GM23338 (cell line): ENCODE data around the gene IDH2. TPM values are rescaled to one million over a fixed set of nuclear protein-coding genes. Genes with fewer than 3 reads are reported as not detected.

Source experiments
- ATAC-seq: fragments of 200-7000 bp; cut with Tn5 transposase; 3 replicates; pipeline ENCODE4 v1.9.1; 2020
- DNase-seq: peaks from one replicate; pipeline ENCODE4 v3.0.0-alpha.2; 2015; ENCODE audit warnings: low spot score
- H2AFZ ChIP-seq: fragments of 200-600 bp; sonication (generic); 2 replicates; pipeline ENCODE4 v1.8.0; 2016; ENCODE audit warnings: antibody characterized with exemption, mild to moderate bottlenecking, moderate library complexity
- H3F3A ChIP-seq: fragments of 200-600 bp; sonication (generic); replicated peaks from 2 replicates; pipeline ENCODE4 v1.8.0; 2017; ENCODE audit warnings: antibody characterized with exemption, mixed run types, low read depth
- H3K27ac ChIP-seq: fragments of 200-600 bp; sonication (generic); 2 replicates; pipeline ENCODE4 v1.6.1; 2016; ENCODE audit warnings: low read depth
- H3K27me3 ChIP-seq: fragments of 200-600 bp; sonication (generic); 2 replicates; pipeline ENCODE4 v1.8.0; 2016; ENCODE audit warnings: mild to moderate bottlenecking, mixed run types, moderate library complexity; ENCODE audit not compliant: insufficient read depth
- H3K36me3 ChIP-seq: fragments of 200-600 bp; sonication (generic); 2 replicates; pipeline ENCODE4 v1.8.0; 2016; ENCODE audit warnings: mild to moderate bottlenecking; ENCODE audit not compliant: insufficient read depth
- H3K4me1 ChIP-seq: fragments of 200-600 bp; sonication (generic); 2 replicates; pipeline ENCODE4 v1.8.0; 2016; ENCODE audit warnings: mild to moderate bottlenecking, moderate library complexity; ENCODE audit not compliant: insufficient read depth
- H3K4me2 ChIP-seq: fragments of 200-600 bp; sonication (generic); 2 replicates; pipeline ENCODE4 v1.7.1; 2017; ENCODE audit warnings: mixed run types
- H3K4me3 ChIP-seq: fragments of 200-600 bp; sonication (generic); 2 replicates; pipeline ENCODE4 v1.6.1; 2016; ENCODE audit warnings: mixed run types
- H3K79me2 ChIP-seq: fragments of 200-600 bp; sonication (generic); replicated peaks from 2 replicates; pipeline ENCODE4 v1.8.0; 2017; ENCODE audit warnings: mild to moderate bottlenecking; ENCODE audit not compliant: insufficient read depth
- H3K9me2 ChIP-seq: fragments of 200-600 bp; sonication (generic); 2 replicates; pipeline ENCODE4 v1.8.0; 2017; ENCODE audit not compliant: insufficient read depth
- H4K20me1 ChIP-seq: fragments of 200-600 bp; sonication (generic); replicated peaks from 2 replicates; pipeline ENCODE4 v1.8.0; 2017; ENCODE audit warnings: mild to moderate bottlenecking; ENCODE audit not compliant: insufficient read depth
- H3K27ac Mint-ChIP-seq: 2 replicates; pipeline ENCODE4 v1.8.0; 2020; ENCODE audit warnings: inconsistent platforms, mild to moderate bottlenecking, moderate library complexity, mixed read lengths
- H3K27me3 Mint-ChIP-seq: 3 replicates; pipeline ENCODE4 v1.8.0; 2022; ENCODE audit warnings: low read depth, mild to moderate bottlenecking, moderate library complexity, mixed read lengths, inconsistent platforms; ENCODE audit not compliant: insufficient read depth, poor library complexity
- H3K36me3 Mint-ChIP-seq: 3 replicates; pipeline ENCODE4 v1.8.0; 2021; ENCODE audit warnings: low read depth, mild to moderate bottlenecking, inconsistent platforms, moderate library complexity, mixed read lengths
- H3K4me1 Mint-ChIP-seq: 3 replicates; pipeline ENCODE4 v1.8.0; 2020; ENCODE audit warnings: mild to moderate bottlenecking, inconsistent platforms, mixed read lengths
- H3K4me3 Mint-ChIP-seq: 3 replicates; pipeline ENCODE4 v1.8.0; 2021; ENCODE audit warnings: moderate library complexity, mild to moderate bottlenecking, inconsistent platforms, mixed read lengths
- H3K9me3 Mint-ChIP-seq: 3 replicates; pipeline ENCODE4 v1.8.0; 2020; ENCODE audit warnings: moderate library complexity, mild to moderate bottlenecking, inconsistent platforms, mixed read lengths
- CREB1 ChIP-seq: fragments of 250-450 bp; sonication (Bioruptor Pico); IDR thresholded peaks from 2 replicates; pipeline ENCODE4 v1.5.0; 2020; ENCODE audit warnings: low read depth, mild to moderate bottlenecking, moderate library complexity
- CTCF ChIP-seq, 2 experiments: fragments of 200-600 bp in 1 of 2; sonication (generic) in 1 of 2; conservative IDR thresholded peaks; 2 replicates each; pipeline versions ENCODE4 v1.5.1 to v1.6.1; 2016 to 2017; ENCODE audit warnings: antibody characterized with exemption in 2 of 2, low read depth in 2 of 2, mild to moderate bottlenecking in 2 of 2, moderate library complexity in 1 of 2
- ETS1 ChIP-seq: IDR thresholded peaks from 2 replicates; pipeline ENCODE4 v1.6.1; 2016; ENCODE audit warnings: antibody characterized with exemption
- EZH2 ChIP-seq: fragments of 200-600 bp; sonication (generic); IDR thresholded peaks from one replicate; pipeline ENCODE4 v1.8.0; 2017; ENCODE audit warnings: antibody characterized with exemption, mild to moderate bottlenecking, low read depth; ENCODE audit not compliant: unreplicated experiment
- JUNB ChIP-seq: IDR thresholded peaks from one replicate; pipeline ENCODE4 v1.6.1; 2016; ENCODE audit warnings: antibody characterized with exemption; ENCODE audit not compliant: unreplicated experiment
- NANOG ChIP-seq: IDR thresholded peaks from 2 replicates; pipeline ENCODE4 v1.6.1; 2016; ENCODE audit warnings: antibody characterized with exemption, borderline replicate concordance
- REST ChIP-seq: IDR thresholded peaks from one replicate; pipeline ENCODE4 v1.6.1; 2018; ENCODE audit warnings: antibody characterized with exemption; ENCODE audit not compliant: unreplicated experiment
- STAT1 ChIP-seq: IDR thresholded peaks from one replicate; pipeline ENCODE4 v1.6.1; 2016; ENCODE audit warnings: antibody characterized with exemption; ENCODE audit not compliant: unreplicated experiment
- polyA plus RNA-seq: library from polyadenylated mRNA; unstranded; fragments of >200 nt; fragmentation: Nextera tagmentation; extraction: Ambion mirVana; gene quantifications from 2 replicates; pipeline ENCODE4 v1.2.1, GENCODE V29; 2016
- total RNA-seq: library from RNA; depleted of rRNA; stranded (reverse); fragments of >200 nt; shearing (Covaris generic); gene quantifications from 2 replicates; pipeline ENCODE4 v1.2.3, GENCODE V29; 2014

IDH2 gene
- total and polyA plus RNA-seq, 2 experiments from 2014 or later, result 54.9 to 64.0 TPM

GRCh38 chr15:90059208-90059985 lies 42.9 kb downstream of the IDH2 start:
- Histone ChIP-seq H3K4me1 (peaks cover 39% of the 10 kb centered on the region), H3K27me3 (no peaks in the 10 kb centered on the region), H4K20me1 (no peaks in the 10 kb centered on the region; the same call in 1 of the 2 replicates), H2AFZ (no peak overlapping the region), H3K4me2 (peak overlapping the region; percentile 62; the same call in 1 of the 2 replicates), H3K4me3 (no peak overlapping the region), H3K36me3 (no peaks in the 10 kb centered on the region), H3K9me2 (no peaks in the 10 kb centered on the region), H3K27ac (peak overlapping the region; percentile 87; the same call in 1 of the 2 replicates), H3K79me2 (0 out of 2 replicates have a peak, but pooled peaks cover 3% of the 10 kb centered on the region), H3F3A (peaks cover 9% of the 10 kb centered on the region; the same call in 1 of the 2 replicates)
- DNase-seq, result peak; percentile 66
- Mint-ChIP-seq H3K4me3 (no peak overlapping the region), H3K27ac (peak overlapping the region; percentile 89), H3K9me3 (no peaks in the 10 kb centered on the region), H3K27me3 (peaks cover 26% of the 10 kb centered on the region), H3K36me3 (no peaks in the 10 kb centered on the region; the same call in 1 of the 3 replicates), H3K4me1 (peaks cover 59% of the 10 kb centered on the region)
- peak; percentile 16 for ATAC-seq
- no peak for TF ChIP-seq REST
- TF ChIP-seq ETS1, result no peak
- no peak for TF ChIP-seq NANOG
- no peak for TF ChIP-seq CTCF (conservative IDR thresholded peaks at IDR 0.05; ENCODE audit: low read depth in 2 of 2)
- no peak for TF ChIP-seq JUNB
- TF ChIP-seq STAT1, result no peak
- no peak for TF ChIP-seq EZH2
- no peak for TF ChIP-seq CREB1 (CRISPR knock-in tag)
